ENCODE results near the gene MAP1LC3B2.
"Not testable (repeated sequence)": the region's sequence is repeated elsewhere in the genome, so short reads cannot be mapped to it uniquely, and the experiment has no call there.

The MAP1LC3B2 gene

GRCh38 chr12:116556964-116557698 is 2.0 kb upstream of the MAP1LC3B2 start:
- DNase-seq (ENCODE audit: insufficient read length, low spot score) (peak; percentile 13), FAIRE-seq (no peak)

- FAIRE-seq: no peak
- DNase-seq (ENCODE audit: insufficient read length, low spot score): no peak
Measured at GRCh38 chr12:116558280-116559161, 660 bp upstream of the MAP1LC3B2 start.

- DNase-seq (ENCODE audit: insufficient read length, low spot score) (no peak), FAIRE-seq (no peak)
Measured at GRCh38 chr12:116561181-116561821, 2.1 kb downstream of the MAP1LC3B2 start.

GRCh38 chr12:116562090-116562489 is 2.9 kb downstream of the MAP1LC3B2 start:
- no peak for FAIRE-seq
- DNase-seq (ENCODE audit: insufficient read length, low spot score): no peak

GRCh38 chr12:116563262-116563661 is 4.1 kb downstream of the MAP1LC3B2 start:
- no peak for FAIRE-seq
- no peak for DNase-seq (ENCODE audit: insufficient read length, low spot score)

GRCh38 chr12:116564080-116564479 is 4.9 kb downstream of the MAP1LC3B2 start:
- no peak for DNase-seq (ENCODE audit: insufficient read length, low spot score)
- no peak for FAIRE-seq

- FAIRE-seq; DNase-seq (ENCODE audit: insufficient read length, low spot score): not testable (repeated sequence)
Measured at GRCh38 chr12:116565221-116565620, 6.0 kb downstream of the MAP1LC3B2 start.

- DNase-seq (ENCODE audit: insufficient read length, low spot score): no peak
- no peak for FAIRE-seq
Measured at GRCh38 chr12:116565963-116566362, 6.8 kb downstream of the MAP1LC3B2 start.

- FAIRE-seq: no peak
Measured at GRCh38 chr12:116568203-116568602, 9.0 kb downstream of the MAP1LC3B2 start.

GRCh38 chr12:116571089-116571488 is 11.9 kb downstream of the MAP1LC3B2 start:
- DNase-seq (ENCODE audit: insufficient read length, low spot score) (no peak), FAIRE-seq (no peak)

More at GRCh38 chr12:116568203-116568602, 9.0 kb downstream of the MAP1LC3B2 start:
- no peak for DNase-seq (ENCODE audit: insufficient read length, low spot score)

GRCh38 chr12:116573776-116574175 is 14.6 kb downstream of the MAP1LC3B2 start:
- DNase-seq (ENCODE audit: insufficient read length, low spot score): no peak
- FAIRE-seq: no peak

GRCh38 chr12:116575754-116576153 is 16.6 kb downstream of the MAP1LC3B2 start:
- not testable (repeated sequence) for DNase-seq (ENCODE audit: insufficient read length, low spot score); FAIRE-seq

- DNase-seq (ENCODE audit: insufficient read length, low spot score) (no peak), FAIRE-seq (no peak)
Measured at GRCh38 chr12:116577154-116577561, 18.0 kb downstream of the MAP1LC3B2 start.

GRCh38 chr12:116578051-116578450 is 18.9 kb downstream of the MAP1LC3B2 start:
- FAIRE-seq (no peak), DNase-seq (ENCODE audit: insufficient read length, low spot score) (no peak)

- FAIRE-seq: no peak
- no peak for DNase-seq (ENCODE audit: insufficient read length, low spot score)
Measured at GRCh38 chr12:116582610-116583009, 23.4 kb downstream of the MAP1LC3B2 start.

- DNase-seq (ENCODE audit: insufficient read length, low spot score) (no peak), FAIRE-seq (no peak)
Measured at GRCh38 chr12:116583129-116583694, 24.0 kb downstream of the MAP1LC3B2 start.

GRCh38 chr12:116587270-116587669 is 28.1 kb downstream of the MAP1LC3B2 start:
- DNase-seq (ENCODE audit: insufficient read length, low spot score) (no peak), FAIRE-seq (no peak)

- FAIRE-seq (no peak), DNase-seq (ENCODE audit: insufficient read length, low spot score) (no peak)
Measured at GRCh38 chr12:116588390-116589028, 29.3 kb downstream of the MAP1LC3B2 start.

GRCh38 chr12:116589581-116589980 is 30.4 kb downstream of the MAP1LC3B2 start:
- DNase-seq (ENCODE audit: insufficient read length, low spot score) (no peak), FAIRE-seq (no peak)

GRCh38 chr12:116590561-116590960 is 31.4 kb downstream of the MAP1LC3B2 start:
- FAIRE-seq (no peak), DNase-seq (ENCODE audit: insufficient read length, low spot score) (peak; percentile 41)

Measured in HTR-8/SVneo (cell line).